HL-60 (cell line): ENCODE data around the gene TMEM108.

Experiments used
- DNase-seq, 2 experiments: peaks; one replicate each; pipeline ENCODE4 v3.0.0-alpha.2; 2010 to 2020; ENCODE audit warnings: low read depth in 1 of 2, low spot score in 1 of 2
- H3K27ac ChIP-seq: fragments of 250-450 bp; sonication (Bioruptor Pico); replicated peaks from 2 replicates; pipeline ENCODE4 v1.5.1; 2020; ENCODE audit warnings: mild to moderate bottlenecking, moderate library complexity
- H3K27me3 ChIP-seq: fragments of 250-450 bp; sonication (Bioruptor Pico); 2 replicates; pipeline ENCODE4 v1.5.1; 2021; ENCODE audit warnings: mild to moderate bottlenecking, moderate library complexity; ENCODE audit not compliant: insufficient read depth, poor library complexity, severe bottlenecking
- H3K4me3 ChIP-seq: replicated peaks from 2 replicates; pipeline ENCODE4 v1.5.1; 2011; ENCODE audit warnings: mild to moderate bottlenecking, control low read depth, low read length; ENCODE audit not compliant: insufficient read depth
- CTCF ChIP-seq: IDR thresholded peaks from one replicate; pipeline ENCODE4 v1.5.1; 2011; ENCODE audit warnings: low read length, control low read depth, inconsistent platforms; ENCODE audit not compliant: insufficient read depth
- GABPA ChIP-seq: IDR thresholded peaks from 2 replicates; pipeline ENCODE4 v1.6.1; 2012; ENCODE audit warnings: low read depth
- POLR2AphosphoS5 ChIP-seq: IDR thresholded peaks from 2 replicates; pipeline ENCODE4 v1.6.1; 2012; ENCODE audit warnings: low read depth
- REST ChIP-seq: IDR thresholded peaks from 2 replicates; pipeline ENCODE4 v1.6.1; 2012; ENCODE audit warnings: low read depth; ENCODE audit not compliant: insufficient replicate concordance
- SPI1 ChIP-seq: IDR thresholded peaks from 2 replicates; pipeline ENCODE4 v1.6.1; 2012; ENCODE audit warnings: low read depth, mild to moderate bottlenecking, borderline replicate concordance

The TMEM108 gene

GRCh38 chr3:133213937-133214336, 175.7 kb downstream of the TMEM108 start:
- no peak overlapping the region for H3K4me3 ChIP-seq
- no peaks in the 10 kb centered on the region for H3K27me3 ChIP-seq
- no peak overlapping the region for H3K27ac ChIP-seq
- TF ChIP-seq REST (no peak), CTCF (no peak), GABPA (no peak), SPI1 (no peak), POLR2AphosphoS5 (no peak)
- DNase-seq = no peak

GRCh38 chr3:133227813-133228212, 189.6 kb downstream of the TMEM108 start:
- no peak for TF ChIP-seq GABPA
- TF ChIP-seq REST = no peak
- no peak overlapping the region for H3K27ac ChIP-seq
- H3K27me3 ChIP-seq = no peaks in the 10 kb centered on the region
- no peak for DNase-seq
- H3K4me3 ChIP-seq = no peak overlapping the region

- H3K27ac ChIP-seq = no peak overlapping the region
- H3K4me3 ChIP-seq = no peak overlapping the region
Measured at GRCh38 chr3:133230195-133230594, 192.0 kb downstream of the TMEM108 start.

GRCh38 chr3:133236901-133237300, 198.7 kb downstream of the TMEM108 start:
- TF ChIP-seq POLR2AphosphoS5 (no peak), GABPA (no peak), SPI1 (no peak), REST (no peak), CTCF (no peak)

More at GRCh38 chr3:133230195-133230594, 192.0 kb downstream of the TMEM108 start:
- no peak for TF ChIP-seq GABPA
- no peaks in the 10 kb centered on the region for H3K27me3 ChIP-seq
- DNase-seq = no peak

More at GRCh38 chr3:133236901-133237300, 198.7 kb downstream of the TMEM108 start:
- no peak for DNase-seq
- H3K27me3 ChIP-seq = peaks cover 2% of the 10 kb centered on the region
- no peak overlapping the region for H3K4me3 ChIP-seq
- H3K27ac ChIP-seq = no peak overlapping the region
